Heart left ventricle (tissue), 16 donors: ENCODE results near the gene ARID2. TPM values are rescaled to one million over a fixed set of nuclear protein-coding genes. Genes with fewer than 3 reads are reported as not detected.

Source experiments
- ATAC-seq, 4 donors: fragments of 200-7000 bp; cut with Tn5 transposase; one replicate each; pipeline ENCODE4 v1.9.1; 2020 to 2022; ENCODE audit warnings: moderate library complexity in 4 of 4, mild to moderate bottlenecking in 3 of 4, moderate number of reproducible peaks in 1 of 4
- DNase-seq, 5 donors: peaks; one replicate each; pipeline ENCODE4 v3.0.0-alpha.2; 2020
- H3K27ac ChIP-seq, 12 donors: fragments of 200-600 bp; sonication (generic) in 4 of 12; one replicate each; pipeline versions ENCODE4 v1.5.0 to v1.8.0; 2016 to 2022; ENCODE audit warnings: mild to moderate bottlenecking in 2 of 12
- H3K27me3 ChIP-seq, 9 donors: fragments of 200-600 bp; sonication (generic) in 2 of 9; one replicate each; pipeline versions ENCODE4 v1.5.1 to v1.8.0; 2016 to 2022; ENCODE audit warnings: mild to moderate bottlenecking in 3 of 9
- H3K36me3 ChIP-seq, 9 donors: fragments of 200-600 bp; sonication (generic) in 2 of 9; one replicate each; pipeline versions ENCODE4 v1.5.0 to v1.8.0; 2018 to 2022; ENCODE audit warnings: mild to moderate bottlenecking in 2 of 9
- H3K4me1 ChIP-seq, 12 donors: fragments of 200-600 bp; sonication (generic) in 4 of 12; one replicate each; pipeline versions ENCODE4 v1.5.0 to v1.8.0; 2016 to 2022; ENCODE audit warnings: mild to moderate bottlenecking in 3 of 12
- H3K4me3 ChIP-seq, 12 donors: fragments of 200-600 bp; sonication (generic) in 4 of 12; one replicate each; pipeline versions ENCODE4 v1.5.0 to v1.8.0; 2017 to 2022; ENCODE audit warnings: mild to moderate bottlenecking in 9 of 12, moderate library complexity in 4 of 12
- H3K9me3 ChIP-seq, 12 donors: fragments of 200-600 bp; sonication (generic) in 4 of 12; one replicate each; pipeline versions ENCODE4 v1.5.0 to v1.8.0; 2016 to 2022; ENCODE audit warnings: mild to moderate bottlenecking in 1 of 12
- CTCF ChIP-seq, 12 donors: fragments of 200-600 bp; sonication (generic) in 4 of 12; IDR thresholded peaks; one replicate each; pipeline versions ENCODE4 v1.5.0 to v1.8.0; 2018 to 2022; ENCODE audit warnings: antibody characterized with exemption in 12 of 12, mild to moderate bottlenecking in 5 of 12
- POLR2A ChIP-seq, 2 donors: fragments of 450-650 bp; IDR thresholded peaks; one replicate each; pipeline ENCODE4 v1.6.1; 2017; ENCODE audit warnings: antibody characterized with exemption in 2 of 2, mild to moderate bottlenecking in 2 of 2, moderate library complexity in 2 of 2
- WGBS, 4 donors: extraction: QIAGEN DNeasy Blood & Tissue Kit in 2 of 4; methylation state at CpG; one replicate each; pipeline versions ENCODE4 v1.1.5 to v1.1.7; 2013 to 2018; 5-methylcytosine and 5-hydroxymethylcytosine counted together
- intact Hi-C, 10 donors: fragments of 100-400 bp; cut with DNase I; formaldehyde crosslinking; loops; one replicate each; pipeline versions ENCODE4 v1.11.1 to v1.14.2; 2022
- polyA plus RNA-seq, 2 donors: library from polyadenylated mRNA; stranded (reverse); fragments of 200-250 nt; gene quantifications; one replicate each; pipeline ENCODE4 v1.2.3, GENCODE V29; 2013
- total RNA-seq, 9 donors: library from RNA; depleted of rRNA in 2 of 9; stranded (reverse); fragments of >200 nt in 2 of 9; fragmentation: NEBNext Ultra II Directional in 3 of 9; extraction: Animal tissue kit (Norgen Biotek cat#: 25700) in 3 of 9; gene quantifications; one replicate each; pipeline versions ENCODE4 v1.1.0 to v1.2.4, GENCODE V29; 2016 to 2023
- donor health status: ischemic (EF 13 %, LVEDD 7.1; RV severe dilation, severe dysfunction).
- donor health status: healthy with polysubstance abuse.
- donor health status: DM: no; HTN: yes; CAD: no.
- donor health status: DM: no; HTN: no; CAD: no.
- donor health status: ischemic (EF 25% LVEDD 6.9; RV normal size, moderate dysfunction).
- donor health status: ischemic (EF 25% LVEDD 5.7; RV mildly dilated, moderate dysfunction).
- donor health status: healthy.
- donor health status: DM: yes; HTN: yes; CAD: no.
- donor health status: ischemic (EF 35%, LVEDD 5.7; RV mildly dilated, moderate dysfunction).
- donor health status: nonischemic (EF 11% LVEDD 7.7; RV severe dilation, severe dysfunction).
- donor health status: DM: yes; HTN: yes; CAD: no.
- donor health status: PGD.
- donor health status: ischemic (EF 29% LVEDD 5.4; RV normal size, mild dysfunction).
- donor health status: nonischemic (EF 23%, LVEDD 6.1; RV moderate dilation, normal function).

ARID2 gene
- total and polyA plus RNA-seq, 11 donors = 5.6 to 22.6 (median 18.4) TPM

- Histone ChIP-seq H3K27ac (no peak overlapping the region), H3K4me1 (no peaks in the 10 kb centered on the region), H3K9me3 (no peaks in the 10 kb centered on the region), H3K36me3 (no peaks in the 10 kb centered on the region), H3K27me3 (no peaks in the 10 kb centered on the region), H3K4me3 (no peak overlapping the region)
- no peak for DNase-seq
- intact Hi-C loops = no loop called here
- ATAC-seq = no peak
- TF ChIP-seq POLR2A (IDR thresholded peaks at IDR 0.05) (no peak), CTCF (IDR thresholded peaks at IDR 0.05) (no peak)
These were observed 48.0 kb upstream of the ARID2 start for GRCh38 chr12:45681465-45681864.

- WGBS, 4 donors = 86 to 95% (median 87%) methylated on average over 1 of the region's 1 CpG
- DNase-seq = no peak
- peaks cover 0 to 7% (median 0%) of the 10 kb centered on the region in 12 donors for H3K4me1 ChIP-seq
- no peaks in the 10 kb centered on the region for H3K27me3 ChIP-seq
- H3K27ac ChIP-seq = no peak overlapping the region
- intact Hi-C loops = no loop called here
- no peak for TF ChIP-seq CTCF (IDR thresholded peaks at IDR 0.05)
- no peak for TF ChIP-seq POLR2A (IDR thresholded peaks at IDR 0.05)
- ATAC-seq = no peak
- no peak overlapping the region for H3K4me3 ChIP-seq
- no peaks in the 10 kb centered on the region for H3K36me3 ChIP-seq
- H3K9me3 ChIP-seq = no peaks in the 10 kb centered on the region
These were observed 43.8 kb upstream of the ARID2 start for GRCh38 chr12:45685680-45686079.

- no peaks in the 10 kb centered on the region for H3K9me3 ChIP-seq
- ATAC-seq (no peak), DNase-seq (no peak)
- intact Hi-C loops = no loop called here
- H3K36me3 ChIP-seq = no peaks in the 10 kb centered on the region
- H3K4me3 ChIP-seq = no peak overlapping the region
- 92 to 98% (median 96%) methylated on average over 1 of the region's 1 CpG for WGBS, 4 donors
- peaks cover 0 to 7% (median 0%) of the 10 kb centered on the region in 12 donors for H3K4me1 ChIP-seq
- H3K27ac ChIP-seq = no peak overlapping the region
- no peaks in the 10 kb centered on the region for H3K27me3 ChIP-seq
- TF ChIP-seq CTCF (IDR thresholded peaks at IDR 0.05) = no peak
- no peak for TF ChIP-seq POLR2A (IDR thresholded peaks at IDR 0.05)
These were observed 42.2 kb upstream of the ARID2 start for GRCh38 chr12:45687081-45688015.

GRCh38 chr12:45688183-45688582 lies 41.3 kb upstream of the ARID2 start:
- Histone ChIP-seq H3K36me3 (no peaks in the 10 kb centered on the region), H3K4me3 (no peak overlapping the region), H3K9me3 (no peaks in the 10 kb centered on the region), H3K27ac (no peak overlapping the region), H3K4me1 (peaks cover 0 to 7% (median 0%) of the 10 kb centered on the region in 12 donors), H3K27me3 (no peaks in the 10 kb centered on the region)
- ATAC-seq = no peak
- intact Hi-C loops = no loop called here
- no peak for DNase-seq
- TF ChIP-seq CTCF (IDR thresholded peaks at IDR 0.05) (no peak), POLR2A (IDR thresholded peaks at IDR 0.05) (no peak)
